B cell (primary cell): Measurements from ENCODE around the gene CIAO2B. TPM values are rescaled to one million over a fixed set of nuclear protein-coding genes. Genes with fewer than 3 reads are reported as not detected.

Experiments
- ATAC-seq: fragments of 200-7000 bp; cut with Tn5 transposase; one replicate; pipeline ENCODE4 v1.10.0; 2021; ENCODE audit warnings: low read depth, mild to moderate bottlenecking, moderate number of reproducible peaks, moderate library complexity
- CTCF ChIA-PET: fragments of 350-600 bp; sonication (Branson Sonifier 250); formaldehyde crosslinking; loops from one replicate; lab custom pipeline; 2021; ENCODE audit warnings: antibody characterized with exemption, inconsistent platforms; lab: Charles Lee
- POLR2A ChIA-PET: fragments of 350-600 bp; sonication (Branson Sonifier 250); formaldehyde crosslinking; loops from one replicate; lab custom pipeline; 2021; ENCODE audit warnings: antibody characterized with exemption; lab: Charles Lee
- DNase-seq: peaks from one replicate; pipeline ENCODE4 v3.0.0; 2013
- H2AFZ ChIP-seq: 2 replicates; pipeline ENCODE4 v1.6.1; 2012; ENCODE audit warnings: mild to moderate bottlenecking, low read depth, low read length; ENCODE audit not compliant: insufficient read depth, poor library complexity, severe bottlenecking
- H3K27ac ChIP-seq, 2 donors: 1 replicate in 1 of 2; 2 replicates in 1 of 2; pipeline ENCODE4 v1.5.1; 2012 to 2013; ENCODE audit warnings: low read length in 2 of 2, mild to moderate bottlenecking in 2 of 2, moderate library complexity in 1 of 2
- H3K27me3 ChIP-seq, 4 experiments: fragments of 200-600 bp in 1 of 4; sonication (generic) in 1 of 4; replicated peaks in 1 of 4; 1 replicate in 2 of 4; 2 replicates in 2 of 4; pipeline versions ENCODE4 v1.6.1 to v1.7.0; 2013 to 2016; ENCODE audit warnings: low read length in 3 of 4, mild to moderate bottlenecking in 2 of 4, mixed read lengths in 1 of 4, moderate library complexity in 1 of 4; ENCODE audit not compliant: insufficient read depth in 4 of 4, control insufficient read depth in 3 of 4; ENCODE audit errors: control extremely low read depth in 1 of 4
- H3K36me3 ChIP-seq, 2 experiments: replicated peaks in 1 of 2; 1 replicate in 1 of 2; 2 replicates in 1 of 2; pipeline versions ENCODE4 v1.6.1 to v1.7.1; 2013; ENCODE audit warnings: low read length in 1 of 2; ENCODE audit not compliant: insufficient read depth in 2 of 2, control insufficient read depth in 1 of 2; ENCODE audit errors: control extremely low read depth in 1 of 2, extremely low read depth in 1 of 2
- H3K4me1 ChIP-seq, 2 donors: fragments of 200-600 bp in 1 of 2; sonication (generic) in 1 of 2; 1 replicate in 1 of 2; 2 replicates in 1 of 2; pipeline versions ENCODE4 v1.5.1 to v1.6.1; 2013 to 2017; ENCODE audit warnings: low read length in 2 of 2; ENCODE audit not compliant: control insufficient read depth in 2 of 2, insufficient read depth in 2 of 2
- H3K4me2 ChIP-seq: replicated peaks from 2 replicates; pipeline ENCODE3; 2012; ENCODE audit warnings: mild to moderate bottlenecking, low read depth, low read length; ENCODE audit not compliant: poor library complexity, severe bottlenecking
- H3K4me3 ChIP-seq, 5 experiments: fragments of 200-600 bp in 1 of 5; sonication (generic) in 1 of 5; 1 replicate in 3 of 5; 2 replicates in 2 of 5; pipeline versions ENCODE4 v1.5.1 to v1.7.0; 2011 to 2016; ENCODE audit warnings: low read length in 4 of 5, mild to moderate bottlenecking in 4 of 5, low read depth in 2 of 5, control low read depth in 1 of 5, moderate library complexity in 1 of 5; ENCODE audit not compliant: insufficient read depth in 1 of 5; ENCODE audit errors: control extremely low read depth in 1 of 5, extremely low read depth in 1 of 5
- H3K79me2 ChIP-seq: fragments of 200-600 bp; sonication (generic); one replicate; pipeline ENCODE4 v1.6.0; 2016; ENCODE audit warnings: low read length; ENCODE audit not compliant: control insufficient read depth, insufficient read depth
- H3K9ac ChIP-seq: fragments of 200-600 bp; sonication (generic); 2 replicates; pipeline ENCODE4 v1.6.1; 2017; ENCODE audit warnings: mild to moderate bottlenecking, low read length, moderate library complexity
- H3K9me3 ChIP-seq, 3 donors: one replicate each; pipeline versions ENCODE4 v1.6.1 to v1.7.1; 2013; ENCODE audit warnings: low read length in 2 of 3; ENCODE audit not compliant: control insufficient read depth in 2 of 3, insufficient read depth in 1 of 3; ENCODE audit errors: control extremely low read depth in 1 of 3
- H4K20me1 ChIP-seq: 2 replicates; pipeline ENCODE4 v1.6.0; 2012; ENCODE audit warnings: mild to moderate bottlenecking, low read length; ENCODE audit not compliant: insufficient read depth, control insufficient read depth, poor library complexity, severe bottlenecking
- H3K27ac Mint-ChIP-seq: one replicate; pipeline ENCODE4 v1.8.0; 2021; ENCODE audit warnings: mixed read lengths
- H3K27me3 Mint-ChIP-seq: one replicate; pipeline ENCODE4 v1.8.0; 2021; ENCODE audit warnings: mixed read lengths
- H3K4me1 Mint-ChIP-seq: one replicate; pipeline ENCODE4 v1.8.0; 2021; ENCODE audit warnings: mixed read lengths
- H3K4me3 Mint-ChIP-seq: one replicate; pipeline ENCODE4 v1.8.0; 2021; ENCODE audit warnings: mixed read lengths
- H3K9me3 Mint-ChIP-seq: one replicate; pipeline ENCODE4 v1.8.0; 2022; ENCODE audit warnings: mixed read lengths; ENCODE audit not compliant: insufficient read depth
- EZH2 ChIP-seq: IDR thresholded peaks from 2 replicates; pipeline ENCODE4 v1.6.1; 2012; ENCODE audit warnings: borderline replicate concordance, low read depth, mild to moderate bottlenecking, moderate library complexity, low read length; ENCODE audit not compliant: insufficient read depth, poor library complexity, severe bottlenecking
- WGBS: methylation state at CpG from one replicate; pipeline ENCODE4 v1.1.5; 2013; ENCODE audit warnings: missing lambda C conversion rate; ENCODE audit not compliant: insufficient coverage; 5-methylcytosine and 5-hydroxymethylcytosine counted together
- intact Hi-C: fragments of 100-400 bp; cut with micrococcal nuclease; formaldehyde crosslinking; loops from one replicate; pipeline ENCODE4 v1.10.0; 2022
- polyA plus RNA-seq: library from polyadenylated mRNA; depleted of rRNA; stranded (reverse); fragments of >200 nt; gene quantifications from 2 replicates; pipeline ENCODE4 v1.2.3, GENCODE V29; 2012
- total RNA-seq, 2 donors: library from RNA; stranded (reverse); fragments of 120-200 nt in 1 of 2; gene quantifications; 1 replicate in 1 of 2; 2 replicates in 1 of 2; pipeline versions ENCODE4 v1.2.3 to v1.2.4, GENCODE V29; 2013 to 2022
- TF ChIP-seq, protein P1 (sequence below): fragments of 200-600 bp; IDR thresholded peaks from one replicate; pipeline ENCODE4 v1.8.0; 2022; ENCODE audit warnings: antibody characterized with exemption, mild to moderate bottlenecking

CIAO2B gene
- total and polyA plus RNA-seq, 2 donors (not counting 1 experiment from before 2014, with no cell fraction given) = 60.6 to 159 TPM

DNA sequence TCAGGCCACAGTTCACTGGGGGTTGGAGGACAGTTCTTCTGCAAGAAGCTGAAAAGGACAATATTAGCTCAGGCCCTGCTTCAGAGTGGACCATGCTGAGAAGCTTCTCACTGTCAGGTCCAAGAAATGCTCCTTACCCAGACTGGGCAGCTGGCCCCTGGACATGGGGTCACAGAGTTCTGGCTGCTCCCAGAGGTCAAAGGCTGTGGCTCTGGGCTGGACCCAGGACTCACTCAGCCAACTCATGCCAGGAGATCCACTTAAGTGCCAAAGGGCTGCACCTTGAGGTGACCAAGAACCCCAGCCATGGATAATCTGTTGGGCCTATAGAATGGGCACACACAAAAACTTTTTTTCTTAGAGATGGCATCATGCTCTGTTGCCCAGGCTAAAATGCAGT lies 5.2 kb upstream of the CIAO2B start:
- Mint-ChIP-seq H3K4me3 (no peak overlapping the region), H3K9me3 (no peaks in the 10 kb centered on the region), H3K4me1 (peaks cover 25% of the 10 kb centered on the region), H3K27ac (no peak overlapping the region), H3K27me3 (no peaks in the 10 kb centered on the region)
- CTCF ChIA-PET = interaction anchor here (1.0 kb wide), 1 partner anchor 8 kb away, joined by 3 read pairs; no protein-coding TSS in a partner anchor
- Histone ChIP-seq H3K9ac (no peak overlapping the region), H3K27ac (no peak overlapping the region), H3K79me2 (peaks cover 9% of the 10 kb centered on the region), H4K20me1 (peaks cover 14% of the 10 kb centered on the region), H3K4me1 (peaks cover 11 to 16% of the 10 kb centered on the region in 2 donors), H3K4me3 (no peak overlapping the region), H3K36me3 (peaks cover 0 to 46% of the 10 kb centered on the region in 2 experiments), H3K4me2 (no peak overlapping the region), H2AFZ (no peak overlapping the region), H3K27me3 (no peaks in the 10 kb centered on the region), H3K9me3 (no peaks in the 10 kb centered on the region)
- ATAC-seq (no peak), DNase-seq (no peak)
- intact Hi-C loops = no loop called here
- POLR2A ChIA-PET = interaction anchor here (0.5 kb wide), 1 partner anchor 473 kb away, joined by 3 read pairs; no protein-coding TSS in a partner anchor
- TF ChIP-seq EZH2 = no peak
- TF ChIP-seq, protein P1, sequence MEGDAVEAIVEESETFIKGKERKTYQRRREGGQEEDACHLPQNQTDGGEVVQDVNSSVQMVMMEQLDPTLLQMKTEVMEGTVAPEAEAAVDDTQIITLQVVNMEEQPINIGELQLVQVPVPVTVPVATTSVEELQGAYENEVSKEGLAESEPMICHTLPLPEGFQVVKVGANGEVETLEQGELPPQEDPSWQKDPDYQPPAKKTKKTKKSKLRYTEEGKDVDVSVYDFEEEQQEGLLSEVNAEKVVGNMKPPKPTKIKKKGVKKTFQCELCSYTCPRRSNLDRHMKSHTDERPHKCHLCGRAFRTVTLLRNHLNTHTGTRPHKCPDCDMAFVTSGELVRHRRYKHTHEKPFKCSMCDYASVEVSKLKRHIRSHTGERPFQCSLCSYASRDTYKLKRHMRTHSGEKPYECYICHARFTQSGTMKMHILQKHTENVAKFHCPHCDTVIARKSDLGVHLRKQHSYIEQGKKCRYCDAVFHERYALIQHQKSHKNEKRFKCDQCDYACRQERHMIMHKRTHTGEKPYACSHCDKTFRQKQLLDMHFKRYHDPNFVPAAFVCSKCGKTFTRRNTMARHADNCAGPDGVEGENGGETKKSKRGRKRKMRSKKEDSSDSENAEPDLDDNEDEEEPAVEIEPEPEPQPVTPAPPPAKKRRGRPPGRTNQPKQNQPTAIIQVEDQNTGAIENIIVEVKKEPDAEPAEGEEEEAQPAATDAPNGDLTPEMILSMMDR = no peak

DNA sequence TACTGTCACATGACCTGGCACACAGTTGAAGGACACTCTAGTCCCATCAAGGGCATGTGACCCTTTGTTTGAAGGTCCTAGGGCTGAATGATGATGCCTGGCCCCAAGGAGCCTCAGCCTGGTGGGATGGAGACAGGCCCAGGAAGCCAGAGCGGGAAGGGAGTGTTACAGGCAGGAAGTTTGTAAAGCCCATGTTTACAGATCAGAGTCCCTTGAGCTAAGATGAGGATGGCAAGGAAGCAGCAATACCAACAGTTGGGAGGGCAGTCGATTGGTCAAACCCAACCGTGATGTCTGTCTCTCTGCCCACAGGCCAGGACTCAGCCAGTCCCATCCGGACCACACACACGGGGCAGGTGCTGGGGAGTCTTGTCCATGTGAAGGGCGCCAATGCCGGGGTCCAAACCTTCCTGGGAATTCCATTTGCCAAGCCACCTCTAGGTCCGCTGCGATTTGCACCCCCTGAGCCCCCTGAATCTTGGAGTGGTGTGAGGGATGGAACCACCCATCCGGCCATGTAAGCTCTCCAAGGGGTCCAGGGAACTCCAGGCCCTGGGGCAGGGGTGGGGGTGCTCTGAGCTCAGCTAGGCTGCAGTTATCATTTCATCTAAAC lies 3.6 kb upstream of the CIAO2B start:
- Histone ChIP-seq H3K4me2 (no peak overlapping the region), H4K20me1 (peaks cover 14% of the 10 kb centered on the region), H3K79me2 (peaks cover 23% of the 10 kb centered on the region), H2AFZ (no peak overlapping the region), H3K27me3 (no peaks in the 10 kb centered on the region), H3K27ac (no peak overlapping the region), H3K9me3 (no peaks in the 10 kb centered on the region), H3K9ac (no peak overlapping the region), H3K4me1 (peaks cover 20 to 27% of the 10 kb centered on the region in 2 donors), H3K4me3 (no peak overlapping the region), H3K36me3 (peaks cover 0 to 40% of the 10 kb centered on the region in 2 experiments)
- no peaks in the 10 kb centered on the region for H3K9me3 Mint-ChIP-seq
- peaks cover 41% of the 10 kb centered on the region for H3K4me1 Mint-ChIP-seq
- WGBS = 100% methylated on average over 8 of the region's 10 CpGs
- DNase-seq (no peak), ATAC-seq (no peak)
- intact Hi-C loops = no loop called here
- ChIA-PET CTCF (no interaction called here), POLR2A (no interaction called here)
- TF ChIP-seq, protein P1 = no peak
- no peak for TF ChIP-seq EZH2
- peak overlapping the region; percentile 41 for H3K27ac Mint-ChIP-seq
- no peak overlapping the region for H3K4me3 Mint-ChIP-seq
- H3K27me3 Mint-ChIP-seq = no peaks in the 10 kb centered on the region
